ENCODE measurements around the gene C17orf107.
A peak's percentile ranks its signal among the peaks of the same experiment; 100 is the strongest.

Gene C17orf107

GRCh38 chr17:4938688-4939545 is 39.6 kb downstream of the C17orf107 start:
- no peak for DNase-seq

GRCh38 chr17:4939546-4939795 is 40.1 kb downstream of the C17orf107 start:
- no peak for DNase-seq

GRCh38 chr17:4939796-4940554 is 40.6 kb downstream of the C17orf107 start, which contains the start of the genes RNF167 and SLC25A11:
RNF167 (plus strand) TSS chr17:4940268; CDS start chr17:4940910, 642 bp downstream.
SLC25A11 (minus strand) TSS chr17:4940046; CDS start chr17:4939910, 136 bp downstream.
- peak; percentile 97 for DNase-seq

GRCh38 chr17:4940555-4941318 is 41.4 kb downstream of the C17orf107 start:
- DNase-seq: no peak

- no peak for DNase-seq
These were observed 41.9 kb downstream of the C17orf107 start for GRCh38 chr17:4941319-4941610.

GRCh38 chr17:4942760-4943508 is 43.6 kb downstream of the C17orf107 start:
- no peak for DNase-seq

GRCh38 chr17:4944163-4944553 is 44.8 kb downstream of the C17orf107 start:
- no peak for DNase-seq

GRCh38 chr17:4944554-4945175 is 45.3 kb downstream of the C17orf107 start:
- DNase-seq: no peak

- DNase-seq: no peak
These were observed 46.0 kb downstream of the C17orf107 start for GRCh38 chr17:4945176-4945943.

GRCh38 chr17:4945944-4946280 is 46.6 kb downstream of the C17orf107 start:
- no peak for DNase-seq

GRCh38 chr17:4946312-4946976 is 47.1 kb downstream of the C17orf107 start:
- DNase-seq: no peak

GRCh38 chr17:4947010-4947410 is 47.7 kb downstream of the C17orf107 start:
- no peak for DNase-seq

- DNase-seq: peak; percentile 33
These were observed 48.3 kb downstream of the C17orf107 start for GRCh38 chr17:4947411-4948165.

- peak; percentile 82 for DNase-seq
These were observed 49.0 kb downstream of the C17orf107 start, which contains the start of gene PFN1 for GRCh38 chr17:4948166-4948930. PFN1 (minus strand) TSS chr17:4948530; CDS start chr17:4948394, 136 bp downstream.

GRCh38 chr17:4948931-4949320 is 49.6 kb downstream of the C17orf107 start:
- DNase-seq: peak; percentile 86

GRCh38 chr17:4949321-4950074 is 50.2 kb downstream of the C17orf107 start:
- peak; percentile 50 for DNase-seq

GRCh38 chr17:4950075-4950745 is 50.9 kb downstream of the C17orf107 start:
- DNase-seq: peak; percentile 22

GRCh38 chr17:4950746-4951204 is 51.4 kb downstream of the C17orf107 start, which contains the start of gene ENO3:
ENO3 (plus strand) TSS chr17:4951119; CDS start chr17:4951830, 711 bp downstream.
- DNase-seq: peak; percentile 29
